ENCODE measurements around the gene WASF3.
A peak's percentile ranks its signal among the peaks of the same experiment; 100 is the strongest.

WASF3 gene

GRCh38 chr13:26548205-26548765, 9.2 kb upstream of the WASF3 start:
- DNase-seq (ENCODE audit: low spot score) = no peak

GRCh38 chr13:26549713-26550112, 7.8 kb upstream of the WASF3 start:
- no peak for DNase-seq (ENCODE audit: low spot score)

DNA sequence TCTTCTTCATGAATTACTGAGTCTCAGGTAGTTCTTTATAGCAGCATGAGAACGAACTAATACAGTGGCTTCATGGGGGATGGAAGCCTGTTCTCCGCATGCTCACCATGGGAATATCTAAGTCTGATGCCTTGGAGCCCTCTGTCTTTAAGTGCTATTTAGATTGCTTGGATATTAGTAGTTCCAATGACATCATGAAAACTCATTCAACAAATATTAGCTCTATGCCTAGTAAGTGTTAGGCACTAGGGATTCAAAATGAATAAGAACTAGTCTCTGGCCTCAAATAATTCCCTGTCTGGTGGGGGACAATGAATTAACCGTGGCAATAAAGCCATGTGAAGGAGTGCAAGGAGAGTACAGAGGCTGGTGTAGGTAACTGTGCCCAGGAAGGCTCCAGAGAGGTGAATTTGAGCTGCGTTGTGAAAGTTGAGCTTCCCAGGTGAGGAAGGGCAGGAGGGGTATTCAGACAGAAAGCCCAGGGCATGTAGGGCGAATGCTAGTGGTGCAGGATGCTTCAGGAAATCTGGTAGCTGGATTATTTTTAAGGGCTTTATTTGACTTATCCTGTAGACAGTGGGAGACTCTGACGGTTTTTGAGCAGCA, 6.1 kb upstream of the WASF3 start:
- DNase-seq (ENCODE audit: low spot score) = no peak

- DNase-seq (ENCODE audit: low spot score) = no peak
These were observed 2.1 kb upstream of the WASF3 start for GRCh38 chr13:26555413-26555812.

- DNase-seq (ENCODE audit: low spot score) = no peak
These were observed 461 bp upstream of the WASF3 start for GRCh38 chr13:26557051-26557392.

- DNase-seq (ENCODE audit: low spot score) = peak; percentile 57
These were observed 757 bp downstream of the WASF3 start for GRCh38 chr13:26558074-26558805.

- DNase-seq (ENCODE audit: low spot score) = no peak
These were observed 1.5 kb downstream of the WASF3 start for GRCh38 chr13:26558987-26559386.

GRCh38 chr13:26560456-26560855, 3.0 kb downstream of the WASF3 start:
- no peak for DNase-seq (ENCODE audit: low spot score)

GRCh38 chr13:26561067-26561466, 3.6 kb downstream of the WASF3 start:
- no peak for DNase-seq (ENCODE audit: low spot score)

DNA sequence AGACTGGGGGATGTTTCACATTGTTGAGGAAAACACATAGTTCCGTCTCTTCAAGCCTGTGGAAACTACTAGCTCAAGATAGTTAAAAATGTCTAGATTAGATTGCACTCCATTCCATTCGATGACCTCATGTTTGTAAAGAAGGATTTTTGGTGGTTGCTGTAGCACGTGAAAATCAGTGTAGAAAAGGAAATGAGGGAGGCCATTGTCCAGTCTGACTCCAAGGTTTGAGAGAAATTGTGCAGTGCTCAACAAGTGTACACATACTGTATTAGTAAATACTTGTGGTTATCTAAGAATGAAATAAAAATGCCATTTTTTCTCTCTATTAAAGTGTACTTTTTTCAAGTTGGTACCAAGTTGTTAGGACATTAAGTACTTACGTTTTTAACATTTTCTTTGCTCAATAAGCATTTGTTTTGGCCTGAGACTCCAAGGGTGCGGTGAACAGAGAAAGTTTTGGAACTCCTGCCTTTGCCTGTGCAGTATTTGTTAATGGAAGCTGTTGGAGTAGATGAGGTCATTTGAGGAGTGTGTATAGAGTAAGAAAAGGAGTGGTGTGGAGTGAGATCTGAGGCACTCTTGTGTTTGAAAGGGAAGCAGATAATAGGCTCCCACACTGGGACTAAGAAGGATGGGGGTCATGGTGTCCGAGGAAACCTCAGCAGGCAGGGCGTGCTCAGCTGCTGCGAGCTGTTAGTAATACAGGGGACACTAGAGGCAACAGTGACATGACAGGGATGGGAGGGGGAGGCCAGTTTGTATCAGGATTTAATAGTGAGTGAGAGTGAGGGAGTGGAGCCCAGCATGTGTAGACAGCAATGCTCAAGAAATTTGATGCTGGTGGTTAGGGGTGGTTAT, 4.4 kb downstream of the WASF3 start:
- no peak for DNase-seq (ENCODE audit: low spot score)

DNA sequence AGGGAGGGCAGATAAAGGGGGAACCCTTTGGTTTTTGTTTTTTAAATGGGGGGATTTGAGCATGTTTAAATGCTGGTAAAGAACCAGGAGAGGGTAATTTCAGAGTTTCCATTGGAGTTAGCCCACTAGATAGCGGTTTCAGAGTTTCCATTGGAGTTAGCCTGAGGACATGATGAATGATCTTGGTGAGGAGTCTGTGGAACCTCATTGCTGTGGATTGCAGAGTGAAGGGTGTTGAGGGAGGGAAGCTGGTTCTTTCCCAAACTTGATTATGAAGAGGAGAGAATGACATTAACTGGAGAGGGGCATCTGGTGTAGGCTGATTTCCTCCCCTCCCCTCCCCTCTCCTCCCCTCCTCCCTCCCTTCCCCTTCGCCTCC, 5.0 kb downstream of the WASF3 start:
- no peak for DNase-seq (ENCODE audit: low spot score)

DNA sequence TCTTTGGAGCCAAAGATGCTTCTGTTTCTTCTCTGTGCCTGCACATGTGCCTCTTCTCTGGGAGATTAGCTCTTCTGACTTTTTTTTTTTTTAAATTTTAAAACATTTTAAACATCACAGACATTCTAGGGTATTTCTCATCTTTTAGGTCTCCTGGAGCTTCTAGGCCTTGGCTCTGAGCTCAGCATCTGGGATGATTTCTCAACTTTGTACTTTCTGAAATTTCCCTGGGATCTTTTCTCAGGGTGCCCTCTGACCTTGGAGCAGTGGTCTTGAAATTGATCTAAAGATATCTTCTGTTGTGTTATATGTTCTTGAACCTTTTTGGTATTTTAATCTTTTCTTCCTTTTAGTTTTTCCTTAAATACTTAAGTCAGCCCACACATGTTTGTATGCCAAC, 6.2 kb downstream of the WASF3 start:
- no peak for DNase-seq (ENCODE audit: low spot score)

DNA sequence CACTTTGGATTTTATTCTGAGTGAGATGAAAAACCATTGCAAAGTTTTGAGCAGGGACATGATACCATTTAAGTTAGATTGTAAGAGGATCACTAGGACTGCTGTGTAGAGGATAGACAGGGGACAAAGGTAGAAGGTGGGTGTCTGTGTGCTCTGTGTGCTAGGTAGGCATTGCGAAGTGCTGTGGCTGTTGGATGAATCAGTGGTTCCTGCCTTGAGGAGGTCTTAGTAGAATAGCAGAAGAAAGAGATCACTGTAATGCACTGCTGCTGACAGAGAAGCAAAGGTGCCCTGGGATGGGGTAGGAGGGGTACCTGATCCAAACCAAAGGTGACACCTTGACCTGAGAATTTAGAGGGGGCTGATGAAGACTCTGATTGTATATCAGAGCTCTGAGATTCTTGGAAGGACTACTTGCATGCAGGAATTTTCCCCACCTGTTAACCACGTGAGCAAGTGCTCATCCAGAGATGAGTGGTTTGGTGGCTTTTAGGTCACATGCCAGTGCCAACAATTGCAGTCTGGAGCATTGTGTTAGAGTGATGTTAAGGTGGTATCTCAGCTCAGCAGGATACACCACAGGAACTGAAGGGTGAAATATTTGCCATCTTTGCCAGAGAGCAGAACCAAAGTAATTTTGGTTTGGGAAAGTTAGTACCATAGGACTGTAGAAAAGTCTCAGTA, 10.8 kb downstream of the WASF3 start:
- DNase-seq (ENCODE audit: low spot score) = no peak

GRCh38 chr13:26571518-26571917, 14.0 kb downstream of the WASF3 start:
- no peak for DNase-seq (ENCODE audit: low spot score)

- DNase-seq (ENCODE audit: low spot score) = no peak
These were observed 17.8 kb downstream of the WASF3 start for GRCh38 chr13:26575244-26575643.

- no peak for DNase-seq (ENCODE audit: low spot score)
These were observed 22.1 kb downstream of the WASF3 start for GRCh38 chr13:26579580-26579979.

GRCh38 chr13:26583662-26584061, 26.2 kb downstream of the WASF3 start:
- no peak for DNase-seq (ENCODE audit: low spot score)

- no peak for DNase-seq (ENCODE audit: low spot score)
These were observed 27.2 kb downstream of the WASF3 start for GRCh38 chr13:26584713-26585112.

GRCh38 chr13:26585136-26585535, 27.7 kb downstream of the WASF3 start:
- no peak for DNase-seq (ENCODE audit: low spot score)

DNA sequence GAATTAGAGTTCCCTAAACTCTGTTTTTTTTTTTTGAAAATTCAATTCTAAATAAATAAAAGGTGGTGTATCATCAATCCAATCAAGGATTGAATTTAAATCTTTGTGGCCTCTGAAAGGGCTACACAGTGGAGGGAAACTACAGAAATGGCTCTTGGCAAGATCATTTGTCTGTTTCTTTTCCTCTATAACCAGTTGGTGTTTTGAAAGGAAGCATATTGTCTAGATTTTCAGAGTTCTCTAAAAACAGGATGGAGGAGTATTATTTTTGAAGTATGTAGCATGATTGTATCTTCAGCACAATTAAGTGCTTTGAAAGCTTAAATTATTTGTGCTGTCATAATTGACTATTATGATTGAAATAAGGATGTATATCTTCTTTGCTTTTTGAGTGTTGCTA, 29.8 kb downstream of the WASF3 start:
- no peak for DNase-seq (ENCODE audit: low spot score)

DNA sequence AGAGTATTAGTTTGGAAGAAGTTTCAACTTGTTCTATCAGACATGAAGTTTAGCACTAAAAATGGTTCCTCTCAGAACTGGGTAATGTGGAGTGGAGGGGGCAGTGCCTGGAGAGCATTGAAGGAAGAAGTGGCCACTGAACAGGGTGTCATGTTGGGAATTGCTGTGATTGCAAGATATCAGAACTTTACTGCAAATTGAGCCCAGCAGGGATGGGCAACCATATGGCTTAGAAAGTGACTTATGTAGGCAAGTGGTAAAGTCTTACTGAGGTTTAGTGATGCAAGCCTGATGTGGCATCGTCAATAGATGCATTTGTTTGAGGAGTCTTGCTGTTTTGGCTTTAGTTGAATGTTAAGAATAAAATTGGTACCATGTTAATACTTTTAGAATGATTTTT, 31.7 kb downstream of the WASF3 start:
- DNase-seq (ENCODE audit: low spot score) = no peak

GRCh38 chr13:26589754-26590153, 32.3 kb downstream of the WASF3 start:
- DNase-seq (ENCODE audit: low spot score) = no peak
